ENCODE results near the gene CLDN19.

Gene CLDN19

DNA sequence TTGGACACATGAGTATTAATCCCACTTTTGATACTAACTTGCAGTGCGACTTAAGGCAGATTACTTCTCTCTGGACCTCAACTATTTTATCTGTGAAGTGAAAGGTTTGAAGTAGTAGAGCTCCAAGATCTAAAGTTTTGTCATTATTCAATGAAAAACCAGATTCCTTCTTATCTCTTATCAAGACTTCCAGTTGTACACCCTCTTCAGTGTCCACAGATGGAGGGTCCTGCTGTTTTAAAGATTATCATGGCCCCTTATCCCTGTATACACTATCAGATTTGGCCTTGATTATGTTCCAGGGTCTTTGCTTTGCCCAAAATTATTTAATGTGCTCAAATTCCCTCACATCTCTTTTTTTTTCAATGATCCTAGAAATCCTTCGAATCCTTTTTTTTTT lies 28.1 kb upstream of the CLDN19 start:
- H3K79me2 ChIP-seq (ENCODE audit: control insufficient read depth, low read length) = peaks cover 85% of the 10 kb centered on the region
- H3K36me3 ChIP-seq (ENCODE audit: control insufficient read depth, low read length) = peaks cover 16% of the 10 kb centered on the region
- H3F3A ChIP-seq (ENCODE audit: control insufficient read depth, insufficient read depth) = peaks cover 2% of the 10 kb centered on the region; the same call in 1 of the 2 replicates
- H3K4me2 ChIP-seq (ENCODE audit: low read length) = peak overlapping the region; percentile 92
- H3K4me1 ChIP-seq (ENCODE audit: control insufficient read depth, low read length) = peaks cover 26% of the 10 kb centered on the region
- no peak for TF ChIP-seq EZH2phosphoT487 (IDR thresholded peaks at IDR 0.05; ENCODE audit: borderline replicate concordance, low read length)
- TF ChIP-seq, protein P1, sequence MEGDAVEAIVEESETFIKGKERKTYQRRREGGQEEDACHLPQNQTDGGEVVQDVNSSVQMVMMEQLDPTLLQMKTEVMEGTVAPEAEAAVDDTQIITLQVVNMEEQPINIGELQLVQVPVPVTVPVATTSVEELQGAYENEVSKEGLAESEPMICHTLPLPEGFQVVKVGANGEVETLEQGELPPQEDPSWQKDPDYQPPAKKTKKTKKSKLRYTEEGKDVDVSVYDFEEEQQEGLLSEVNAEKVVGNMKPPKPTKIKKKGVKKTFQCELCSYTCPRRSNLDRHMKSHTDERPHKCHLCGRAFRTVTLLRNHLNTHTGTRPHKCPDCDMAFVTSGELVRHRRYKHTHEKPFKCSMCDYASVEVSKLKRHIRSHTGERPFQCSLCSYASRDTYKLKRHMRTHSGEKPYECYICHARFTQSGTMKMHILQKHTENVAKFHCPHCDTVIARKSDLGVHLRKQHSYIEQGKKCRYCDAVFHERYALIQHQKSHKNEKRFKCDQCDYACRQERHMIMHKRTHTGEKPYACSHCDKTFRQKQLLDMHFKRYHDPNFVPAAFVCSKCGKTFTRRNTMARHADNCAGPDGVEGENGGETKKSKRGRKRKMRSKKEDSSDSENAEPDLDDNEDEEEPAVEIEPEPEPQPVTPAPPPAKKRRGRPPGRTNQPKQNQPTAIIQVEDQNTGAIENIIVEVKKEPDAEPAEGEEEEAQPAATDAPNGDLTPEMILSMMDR (IDR thresholded peaks at IDR 0.05; ENCODE audit: low read depth, low read length, poor library complexity, severe bottlenecking) = no peak
- H3K27ac ChIP-seq (ENCODE audit: low read depth, low read length) = no peak overlapping the region
- H4K20me1 ChIP-seq (ENCODE audit: control insufficient read depth, insufficient read depth, low read depth, low read length) = peaks cover 12% of the 10 kb centered on the region; the same call in 1 of the 2 replicates
- H3K27me3 ChIP-seq (ENCODE audit: control insufficient read depth, low read length) = no peaks in the 10 kb centered on the region
- no peaks in the 10 kb centered on the region for H3K9me3 ChIP-seq (ENCODE audit: control insufficient read depth, insufficient read depth, low read length)
- no peaks in the 10 kb centered on the region for H3K9me2 ChIP-seq (replicated peaks; ENCODE audit: control insufficient read depth, low read length)
- peak overlapping the region; percentile 90 for H3K4me3 ChIP-seq (ENCODE audit: low read length)

DNA sequence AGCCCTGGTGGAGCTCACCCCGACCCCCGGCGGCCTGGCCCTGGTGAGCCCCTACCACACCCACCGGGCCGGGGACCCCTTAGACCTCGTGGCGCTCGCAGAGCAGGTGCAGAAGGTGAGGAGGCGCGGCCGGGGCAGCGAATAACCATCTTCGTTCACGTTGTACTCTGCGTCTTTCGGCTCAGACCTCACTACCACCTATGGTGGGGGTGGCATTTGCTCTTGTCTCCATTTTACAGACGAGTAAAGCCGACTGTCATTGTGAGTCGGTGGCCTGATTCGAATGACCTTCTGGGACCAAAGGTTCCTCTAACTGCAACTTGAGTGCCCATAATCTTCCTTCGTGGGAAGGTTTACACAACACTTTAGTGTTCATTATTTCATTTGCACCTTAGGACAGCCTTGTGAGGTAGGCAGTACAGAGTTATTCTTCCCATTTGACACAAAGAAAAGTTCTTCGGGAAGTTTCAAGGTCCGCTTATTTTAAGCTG lies 27.5 kb upstream of the CLDN19 start:
- Histone ChIP-seq H3K4me3 (ENCODE audit: low read length) (peak overlapping the region; percentile 90), H3K4me1 (ENCODE audit: control insufficient read depth, low read length) (peaks cover 28% of the 10 kb centered on the region), H3K9me2 (replicated peaks; ENCODE audit: control insufficient read depth, low read length) (no peaks in the 10 kb centered on the region), H3K27me3 (ENCODE audit: control insufficient read depth, low read length) (no peaks in the 10 kb centered on the region), H3K4me2 (ENCODE audit: low read length) (peak overlapping the region; percentile 92), H4K20me1 (ENCODE audit: control insufficient read depth, insufficient read depth, low read depth, low read length) (peaks cover 12% of the 10 kb centered on the region; the same call in 1 of the 2 replicates), H3K36me3 (ENCODE audit: control insufficient read depth, low read length) (peaks cover 16% of the 10 kb centered on the region), H3F3A (ENCODE audit: control insufficient read depth, insufficient read depth) (peaks cover 2% of the 10 kb centered on the region; the same call in 1 of the 2 replicates), H3K79me2 (ENCODE audit: control insufficient read depth, low read length) (peaks cover 88% of the 10 kb centered on the region), H3K9me3 (ENCODE audit: control insufficient read depth, insufficient read depth, low read length) (no peaks in the 10 kb centered on the region), H3K27ac (ENCODE audit: low read depth, low read length) (peak overlapping the region; percentile 25)
- no peak for TF ChIP-seq EZH2phosphoT487 (IDR thresholded peaks at IDR 0.05; ENCODE audit: borderline replicate concordance, low read length)
- TF ChIP-seq, protein P1 (IDR thresholded peaks at IDR 0.05; ENCODE audit: low read depth, low read length, poor library complexity, severe bottlenecking) = no peak

- no peak for TF ChIP-seq EZH2phosphoT487 (IDR thresholded peaks at IDR 0.05; ENCODE audit: borderline replicate concordance, low read length)
- TF ChIP-seq, protein P1 (IDR thresholded peaks at IDR 0.05; ENCODE audit: low read depth, low read length, poor library complexity, severe bottlenecking) = peak; percentile 13
- Histone ChIP-seq H3K27me3 (ENCODE audit: control insufficient read depth, low read length) (no peaks in the 10 kb centered on the region), H3K9me3 (ENCODE audit: control insufficient read depth, insufficient read depth, low read length) (no peaks in the 10 kb centered on the region), H4K20me1 (ENCODE audit: control insufficient read depth, insufficient read depth, low read depth, low read length) (peaks cover 12% of the 10 kb centered on the region; the same call in 1 of the 2 replicates), H3F3A (ENCODE audit: control insufficient read depth, insufficient read depth) (peaks cover 2% of the 10 kb centered on the region; the same call in 1 of the 2 replicates), H3K79me2 (ENCODE audit: control insufficient read depth, low read length) (peaks cover 84% of the 10 kb centered on the region), H3K4me2 (ENCODE audit: low read length) (peak within 1 kb of the TSS; percentile 92), H3K36me3 (ENCODE audit: control insufficient read depth, low read length) (peaks cover 19% of the 10 kb centered on the region), H3K4me3 (ENCODE audit: low read length) (peak within 1 kb of the TSS; percentile 90), H3K4me1 (ENCODE audit: control insufficient read depth, low read length) (peaks cover 29% of the 10 kb centered on the region), H3K9me2 (replicated peaks; ENCODE audit: control insufficient read depth, low read length) (no peaks in the 10 kb centered on the region), H3K27ac (ENCODE audit: low read depth, low read length) (peak within 1 kb of the TSS; percentile 25)
Measured at GRCh38 chr1:42766741-42767509, 26.9 kb upstream of the CLDN19 start, which contains the start of the genes C1orf50 and P3H1. Gene C1orf50, plus strand, starts transcription at chr1:42767249. Its CDS starts 63 bp downstream, at chr1:42767312. Gene P3H1, minus strand, starts transcription at chr1:42767028. Its CDS starts 57 bp downstream, at chr1:42766971.

Measured in DOHH2 (cell line).